Measurements from ENCODE around the gene CERK.

DNA sequence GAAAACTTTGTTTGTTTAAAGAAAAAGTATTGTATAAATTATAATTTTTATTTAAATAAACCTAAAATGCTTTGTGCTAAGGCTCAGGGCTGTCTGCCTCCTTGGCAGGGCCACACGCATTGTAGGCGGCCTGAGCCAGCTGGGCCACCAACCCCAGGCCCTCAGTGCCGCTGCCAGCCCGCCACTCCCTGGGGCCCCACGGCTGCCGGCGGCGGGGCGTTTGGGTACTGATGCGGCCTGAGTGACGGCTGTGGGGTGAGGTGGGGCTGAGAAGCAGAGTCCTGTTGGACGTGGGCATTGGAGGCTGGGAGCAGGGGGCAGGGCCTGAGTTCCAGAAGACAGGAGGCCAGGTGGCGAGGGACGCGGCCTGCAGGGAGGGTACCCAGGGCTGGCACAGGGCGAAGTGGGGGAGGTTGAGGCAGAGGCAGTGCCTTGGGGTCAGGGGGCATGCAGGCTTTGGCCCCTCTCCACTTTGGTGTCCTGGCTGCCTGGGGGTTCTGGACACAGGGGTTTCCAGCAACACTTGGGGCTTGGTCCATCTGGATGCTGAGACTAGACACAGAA is 58.3 kb downstream of the CERK start:
- TF ChIP-seq CTCF (conservative IDR thresholded peaks at IDR 0.05): no peak
- no peak for TF ChIP-seq EZH2 (IDR thresholded peaks at IDR 0.05; ENCODE audit: low read depth)

Data from PC-9 (cell line).